ENCODE data around the gene MAGEA8.
"Not testable (repeated sequence)": the region's sequence is repeated elsewhere in the genome, so short reads cannot be mapped to it uniquely, and the experiment has no call there.

The MAGEA8 gene

DNA sequence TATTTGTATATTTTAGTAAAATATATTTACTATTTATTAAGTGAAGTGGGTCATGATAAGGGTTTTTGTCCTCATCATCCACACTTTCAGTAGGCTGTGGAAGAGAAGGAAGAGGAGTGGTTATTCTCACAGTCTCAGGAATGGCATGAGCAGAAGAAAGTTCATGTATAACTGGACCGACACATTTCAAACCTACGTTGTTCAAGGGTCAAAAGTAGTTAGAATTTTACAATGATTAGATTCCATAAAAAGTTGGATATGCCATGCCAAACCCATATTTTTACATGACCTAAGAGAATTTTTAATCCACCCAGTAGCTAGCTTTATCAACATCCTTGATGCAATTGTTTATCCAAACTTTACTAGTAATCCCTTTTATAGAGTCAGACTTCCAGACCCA, 15.6 kb upstream of the MAGEA8 start:
- Histone ChIP-seq H3K4me1 (ENCODE audit: insufficient read depth, low read length) (no peaks in the 10 kb centered on the region), H2AFZ (ENCODE audit: low read depth, low read length) (no peak overlapping the region), H3K27me3 (ENCODE audit: insufficient read depth, low read length) (no peaks in the 10 kb centered on the region), H3K36me3 (ENCODE audit: insufficient read depth, low read length) (no peaks in the 10 kb centered on the region), H3K4me3 (ENCODE audit: low read length) (no peak overlapping the region), H3K9me3 (ENCODE audit: low read length) (no peaks in the 10 kb centered on the region)

DNA sequence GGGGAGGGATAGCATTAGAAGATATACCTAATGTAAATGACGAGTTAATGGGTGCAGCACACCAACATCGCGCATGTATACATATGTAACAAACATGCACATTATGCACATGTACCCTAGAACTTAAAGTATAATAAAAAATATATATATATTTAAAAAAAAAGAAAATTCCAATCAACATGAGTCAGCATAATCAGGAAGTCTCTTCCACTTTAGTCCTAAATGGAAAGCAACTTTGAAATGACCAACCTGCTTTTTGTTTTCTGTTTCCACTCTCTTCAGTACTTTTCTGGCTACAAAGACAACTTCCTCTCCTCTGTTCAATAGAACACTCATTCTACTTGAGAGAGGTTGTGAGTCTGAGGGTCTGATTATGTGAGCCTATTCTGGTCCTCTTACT, 13.5 kb upstream of the MAGEA8 start:
- no peaks in the 10 kb centered on the region for H3K36me3 ChIP-seq (ENCODE audit: insufficient read depth, low read length)
- no peak overlapping the region for H2AFZ ChIP-seq (ENCODE audit: low read depth, low read length)
- H3K4me3 ChIP-seq (ENCODE audit: low read length) = no peak overlapping the region
- H3K9me3 ChIP-seq (ENCODE audit: low read length) = no peaks in the 10 kb centered on the region
- no peaks in the 10 kb centered on the region for H3K27me3 ChIP-seq (ENCODE audit: insufficient read depth, low read length)
- no peaks in the 10 kb centered on the region for H3K4me1 ChIP-seq (ENCODE audit: insufficient read depth, low read length)

DNA sequence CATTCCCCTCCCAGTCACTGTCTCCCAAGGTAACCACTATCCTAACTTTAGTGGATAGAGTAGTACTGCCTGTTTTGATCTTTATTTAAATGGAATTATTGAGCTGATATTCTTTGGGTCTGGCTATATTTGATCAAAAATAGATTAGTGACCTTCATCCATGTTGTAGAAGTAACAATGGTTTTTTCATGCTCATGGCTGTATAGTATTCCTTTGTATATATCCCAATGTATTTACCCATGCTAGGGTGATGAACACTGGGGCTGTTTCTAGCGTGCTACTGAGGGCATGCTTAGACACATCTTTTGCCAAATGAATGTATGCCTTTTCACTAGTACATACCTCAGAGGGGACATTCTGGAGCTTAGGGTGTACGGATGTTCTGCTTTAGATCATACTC, 10.1 kb upstream of the MAGEA8 start:
- Histone ChIP-seq H3K36me3 (ENCODE audit: insufficient read depth, low read length) (no peaks in the 10 kb centered on the region), H2AFZ (ENCODE audit: low read depth, low read length) (no peak overlapping the region), H3K4me1 (ENCODE audit: insufficient read depth, low read length) (no peaks in the 10 kb centered on the region), H3K9me3 (ENCODE audit: low read length) (no peaks in the 10 kb centered on the region), H3K4me3 (ENCODE audit: low read length) (no peak overlapping the region), H3K27me3 (ENCODE audit: insufficient read depth, low read length) (no peaks in the 10 kb centered on the region)

DNA sequence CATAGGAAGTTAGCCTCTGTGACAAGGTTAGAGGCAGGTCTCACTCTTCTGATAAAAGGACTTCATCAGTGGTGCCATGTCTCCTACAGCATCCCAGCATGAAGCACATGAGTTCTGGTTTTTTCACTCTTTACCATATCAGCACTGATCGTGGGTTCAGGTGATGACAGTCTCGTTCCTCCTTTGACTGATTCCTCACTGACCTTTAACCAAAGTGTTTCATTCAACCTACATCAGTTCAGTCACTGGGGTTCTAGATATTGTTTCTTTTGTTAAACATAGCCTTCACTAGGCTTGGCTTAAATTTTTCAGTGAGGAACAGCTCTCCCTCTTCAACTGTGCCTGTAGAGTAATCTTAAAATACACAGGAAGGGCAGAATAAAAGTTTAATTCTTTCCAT, 9.6 kb upstream of the MAGEA8 start:
- no peaks in the 10 kb centered on the region for H3K9me3 ChIP-seq (ENCODE audit: low read length)
- H3K4me1 ChIP-seq (ENCODE audit: insufficient read depth, low read length) = no peaks in the 10 kb centered on the region
- no peak overlapping the region for H3K4me3 ChIP-seq (ENCODE audit: low read length)
- no peak overlapping the region for H2AFZ ChIP-seq (ENCODE audit: low read depth, low read length)
- H3K27me3 ChIP-seq (ENCODE audit: insufficient read depth, low read length) = no peaks in the 10 kb centered on the region
- H3K36me3 ChIP-seq (ENCODE audit: insufficient read depth, low read length) = no peaks in the 10 kb centered on the region

DNA sequence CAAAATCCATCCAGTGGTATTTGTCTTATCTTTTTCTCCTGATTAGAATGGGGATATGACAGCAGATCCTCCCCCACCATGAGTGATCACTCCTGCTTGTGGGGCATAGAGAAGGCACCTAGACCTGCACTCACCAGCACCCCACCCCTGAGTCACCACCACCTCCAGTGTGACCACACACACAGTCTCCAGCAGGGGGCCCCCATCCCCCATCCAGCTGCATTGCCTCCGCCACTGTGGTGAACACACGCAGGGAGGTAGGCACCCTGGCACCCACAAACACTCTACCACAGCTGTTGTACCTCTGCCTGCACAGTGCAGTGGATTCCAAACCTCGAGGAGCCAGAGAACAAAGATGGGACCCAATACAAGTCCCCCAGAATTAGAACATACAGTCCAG, 9.0 kb upstream of the MAGEA8 start:
- H3K4me3 ChIP-seq (ENCODE audit: low read length) = no peak overlapping the region
- H3K36me3 ChIP-seq (ENCODE audit: insufficient read depth, low read length) = no peaks in the 10 kb centered on the region
- H2AFZ ChIP-seq (ENCODE audit: low read depth, low read length) = no peak overlapping the region
- H3K9me3 ChIP-seq (ENCODE audit: low read length) = no peaks in the 10 kb centered on the region
- H3K27me3 ChIP-seq (ENCODE audit: insufficient read depth, low read length) = no peaks in the 10 kb centered on the region
- no peaks in the 10 kb centered on the region for H3K4me1 ChIP-seq (ENCODE audit: insufficient read depth, low read length)

DNA sequence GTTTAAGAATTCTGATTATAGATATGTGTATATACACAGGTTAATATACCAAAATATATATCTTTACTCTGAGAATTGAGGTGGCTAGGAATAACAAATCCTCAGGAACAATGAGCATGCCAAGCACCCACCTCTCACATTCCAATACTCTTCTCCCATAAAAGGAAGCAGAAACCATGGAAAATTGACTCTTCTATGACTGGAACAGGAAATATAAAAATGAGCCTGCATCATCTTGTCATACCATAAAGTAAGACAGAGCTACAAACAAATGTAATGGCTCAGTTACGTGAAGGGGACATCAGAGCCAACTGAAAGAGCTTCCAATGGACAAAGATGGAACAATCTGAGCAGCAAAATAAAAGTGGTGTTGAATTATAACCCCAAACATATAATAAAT, 3.8 kb upstream of the MAGEA8 start:
- no peaks in the 10 kb centered on the region for H3K4me1 ChIP-seq (ENCODE audit: insufficient read depth, low read length)
- no peak overlapping the region for H2AFZ ChIP-seq (ENCODE audit: low read depth, low read length)
- no peaks in the 10 kb centered on the region for H3K36me3 ChIP-seq (ENCODE audit: insufficient read depth, low read length)
- no peak overlapping the region for H3K4me3 ChIP-seq (ENCODE audit: low read length)
- no peaks in the 10 kb centered on the region for H3K27me3 ChIP-seq (ENCODE audit: insufficient read depth, low read length)
- no peaks in the 10 kb centered on the region for H3K9me3 ChIP-seq (ENCODE audit: low read length)

DNA sequence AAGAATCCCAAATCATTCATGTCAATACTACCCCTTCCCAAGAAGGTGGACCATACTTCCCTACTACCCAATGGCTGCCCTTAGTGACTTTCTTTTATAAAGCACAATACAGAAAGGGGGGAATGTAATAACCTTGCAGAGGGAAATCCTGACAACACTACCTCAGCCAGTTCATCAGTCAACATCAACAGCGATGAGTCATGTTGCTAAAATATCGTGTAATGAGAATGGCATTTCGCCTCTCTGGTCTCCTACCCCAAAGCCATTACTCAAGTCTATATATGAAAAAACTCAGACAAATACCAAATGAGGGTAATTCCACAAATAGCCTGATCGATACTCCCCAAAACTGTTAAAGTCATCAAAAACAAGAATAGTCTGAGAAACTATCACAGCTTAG, 3.3 kb upstream of the MAGEA8 start:
- Histone ChIP-seq H2AFZ (ENCODE audit: low read depth, low read length) (no peak overlapping the region), H3K36me3 (ENCODE audit: insufficient read depth, low read length) (no peaks in the 10 kb centered on the region), H3K4me3 (ENCODE audit: low read length) (no peak overlapping the region), H3K4me1 (ENCODE audit: insufficient read depth, low read length) (no peaks in the 10 kb centered on the region), H3K27me3 (ENCODE audit: insufficient read depth, low read length) (no peaks in the 10 kb centered on the region), H3K9me3 (ENCODE audit: low read length) (no peaks in the 10 kb centered on the region)

DNA sequence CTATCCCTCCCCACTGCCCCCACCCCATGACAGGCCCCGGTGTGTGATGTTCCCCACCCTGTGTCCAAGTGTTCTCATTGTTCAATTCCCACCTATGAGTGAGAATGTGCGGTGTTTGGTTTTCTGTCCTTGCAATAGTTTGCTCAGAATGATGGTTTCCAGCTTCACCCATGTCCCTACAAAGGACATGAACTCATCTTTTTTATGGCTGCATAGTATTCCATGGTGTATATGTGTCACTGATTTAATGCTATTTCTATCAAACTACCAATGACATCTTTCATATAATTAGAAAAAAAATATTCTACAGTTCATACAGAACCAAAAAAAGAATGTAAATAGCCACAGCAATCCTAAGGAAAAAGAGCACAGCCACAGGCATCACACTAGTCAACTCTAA, 9.8 kb downstream of the MAGEA8 start:
- not testable (repeated sequence) for H3K27me3 ChIP-seq (ENCODE audit: insufficient read depth, low read length); H3K4me3 ChIP-seq (ENCODE audit: low read length); H3K4me1 ChIP-seq (ENCODE audit: insufficient read depth, low read length); H3K9me3 ChIP-seq (ENCODE audit: low read length); H2AFZ ChIP-seq (ENCODE audit: low read depth, low read length); H3K36me3 ChIP-seq (ENCODE audit: insufficient read depth, low read length)

DNA sequence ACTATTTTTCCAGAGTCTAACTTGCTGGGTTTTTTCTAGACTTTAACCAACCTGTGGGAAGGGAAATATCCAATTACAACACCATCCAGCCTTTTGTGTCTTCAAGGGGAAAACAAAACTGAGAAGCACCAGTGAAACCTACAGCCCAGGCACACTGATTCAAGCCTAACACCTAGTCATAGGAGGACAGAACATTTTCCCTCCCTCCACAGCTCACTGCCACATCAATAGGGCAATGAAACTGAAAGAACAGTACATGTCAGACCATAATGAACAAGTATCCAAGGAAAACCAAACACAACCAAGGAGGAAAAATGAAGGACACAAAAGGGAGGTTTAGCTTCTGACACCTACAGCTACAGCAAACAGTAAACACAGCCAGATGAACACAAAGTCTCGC, 17.6 kb downstream of the MAGEA8 start:
- Histone ChIP-seq H3K4me1 (ENCODE audit: insufficient read depth, low read length) (no peaks in the 10 kb centered on the region), H3K27me3 (ENCODE audit: insufficient read depth, low read length) (no peaks in the 10 kb centered on the region), H3K4me3 (ENCODE audit: low read length) (no peak overlapping the region), H3K9me3 (ENCODE audit: low read length) (peaks cover 2% of the 10 kb centered on the region), H2AFZ (ENCODE audit: low read depth, low read length) (no peak overlapping the region), H3K36me3 (ENCODE audit: insufficient read depth, low read length) (no peaks in the 10 kb centered on the region)

DNA sequence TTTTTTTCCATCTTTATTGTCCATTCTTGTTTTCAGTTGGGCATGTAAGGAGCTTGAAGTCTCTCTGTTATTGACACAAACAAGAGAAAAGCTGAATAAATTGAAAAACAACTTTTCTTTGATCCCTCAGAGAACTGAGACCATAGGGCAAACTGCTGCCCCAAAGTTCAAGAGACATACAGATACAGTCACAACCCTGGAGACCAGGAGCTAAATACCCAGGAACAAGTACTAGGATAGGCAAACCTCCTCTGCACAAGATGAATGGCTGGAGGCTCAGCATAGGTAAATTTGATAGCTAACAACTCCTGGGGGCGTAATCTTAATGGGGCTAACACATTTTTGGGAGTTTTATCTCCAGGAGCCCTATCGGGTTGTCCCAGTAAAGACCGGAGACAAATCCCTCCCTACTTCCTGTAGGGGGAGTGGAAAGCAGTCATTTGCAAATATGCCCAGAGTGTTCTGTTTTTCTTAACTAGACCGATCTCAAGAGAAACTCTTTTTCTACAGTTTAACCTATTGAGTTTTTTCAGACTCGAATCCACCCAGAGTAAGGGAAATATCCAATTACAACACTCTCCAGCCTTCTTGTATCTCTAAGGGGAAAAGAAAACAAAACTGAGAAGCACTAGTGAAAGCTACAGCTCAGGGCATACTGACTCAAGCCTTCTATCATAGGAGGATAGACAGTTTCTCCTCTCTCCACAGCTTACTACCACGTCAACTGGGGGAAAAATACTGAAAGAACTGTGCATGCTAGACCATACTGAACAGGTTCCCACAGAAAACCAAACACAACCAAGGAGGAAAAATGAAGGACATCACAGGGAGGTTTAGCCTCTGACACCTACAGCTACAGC, 23.1 kb downstream of the MAGEA8 start:
- H3K4me1 ChIP-seq (ENCODE audit: insufficient read depth, low read length) = no peaks in the 10 kb centered on the region

DNA sequence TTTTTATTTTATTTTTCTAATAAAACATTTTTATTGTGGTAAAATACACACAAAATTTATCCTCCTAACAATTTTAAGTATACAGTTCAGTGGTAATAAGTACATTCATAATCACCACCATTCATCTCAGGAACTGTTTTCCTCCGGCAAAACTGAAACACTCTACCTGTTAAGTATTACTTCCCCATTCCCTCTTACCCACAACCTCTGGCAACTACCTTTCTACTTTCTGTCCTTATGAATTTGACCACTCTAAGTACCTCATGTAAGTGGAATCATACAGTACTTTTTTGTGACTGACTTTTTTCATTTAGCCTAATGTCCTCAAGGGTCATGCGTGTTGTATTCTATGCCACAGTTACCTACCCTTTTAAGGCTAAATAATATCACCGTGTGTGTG, 27.3 kb downstream of the MAGEA8 start:
- no peak overlapping the region for H2AFZ ChIP-seq (ENCODE audit: low read depth, low read length)
- H3K9me3 ChIP-seq (ENCODE audit: low read length) = no peaks in the 10 kb centered on the region
- no peak overlapping the region for H3K4me3 ChIP-seq (ENCODE audit: low read length)
- H3K4me1 ChIP-seq (ENCODE audit: insufficient read depth, low read length) = no peaks in the 10 kb centered on the region
- H3K27me3 ChIP-seq (ENCODE audit: insufficient read depth, low read length) = no peaks in the 10 kb centered on the region
- H3K36me3 ChIP-seq (ENCODE audit: insufficient read depth, low read length) = no peaks in the 10 kb centered on the region

More for the DNA sequence above, 23.1 kb downstream of the MAGEA8 start:
- Histone ChIP-seq H3K27me3 (ENCODE audit: insufficient read depth, low read length) (no peaks in the 10 kb centered on the region), H3K36me3 (ENCODE audit: insufficient read depth, low read length) (no peaks in the 10 kb centered on the region), H3K4me3 (ENCODE audit: low read length) (no peak overlapping the region), H3K9me3 (ENCODE audit: low read length) (no peaks in the 10 kb centered on the region), H2AFZ (ENCODE audit: low read depth, low read length) (no peak overlapping the region)

DNA sequence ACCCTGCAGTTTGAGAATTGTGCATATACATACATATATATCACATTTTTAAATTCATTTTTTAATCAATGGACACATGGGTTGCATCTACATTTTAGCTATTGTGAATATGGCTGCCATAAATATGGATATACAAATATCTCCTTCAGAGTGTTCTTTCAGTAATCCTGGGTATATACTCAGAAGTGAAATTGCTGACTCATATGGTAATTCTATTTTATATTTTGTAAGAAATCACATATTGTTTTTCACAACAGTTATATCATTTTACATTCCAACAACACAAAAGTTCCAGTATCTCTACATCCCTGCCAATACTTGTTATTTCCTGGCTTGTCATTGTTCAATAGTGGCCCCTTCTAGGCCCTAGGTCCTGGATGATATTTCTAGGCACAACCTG, 27.7 kb downstream of the MAGEA8 start:
- no peaks in the 10 kb centered on the region for H3K27me3 ChIP-seq (ENCODE audit: insufficient read depth, low read length)
- H3K36me3 ChIP-seq (ENCODE audit: insufficient read depth, low read length) = no peaks in the 10 kb centered on the region
- no peaks in the 10 kb centered on the region for H3K4me1 ChIP-seq (ENCODE audit: insufficient read depth, low read length)
- H3K9me3 ChIP-seq (ENCODE audit: low read length) = no peaks in the 10 kb centered on the region
- H3K4me3 ChIP-seq (ENCODE audit: low read length) = no peak overlapping the region
- no peak overlapping the region for H2AFZ ChIP-seq (ENCODE audit: low read depth, low read length)

DNA sequence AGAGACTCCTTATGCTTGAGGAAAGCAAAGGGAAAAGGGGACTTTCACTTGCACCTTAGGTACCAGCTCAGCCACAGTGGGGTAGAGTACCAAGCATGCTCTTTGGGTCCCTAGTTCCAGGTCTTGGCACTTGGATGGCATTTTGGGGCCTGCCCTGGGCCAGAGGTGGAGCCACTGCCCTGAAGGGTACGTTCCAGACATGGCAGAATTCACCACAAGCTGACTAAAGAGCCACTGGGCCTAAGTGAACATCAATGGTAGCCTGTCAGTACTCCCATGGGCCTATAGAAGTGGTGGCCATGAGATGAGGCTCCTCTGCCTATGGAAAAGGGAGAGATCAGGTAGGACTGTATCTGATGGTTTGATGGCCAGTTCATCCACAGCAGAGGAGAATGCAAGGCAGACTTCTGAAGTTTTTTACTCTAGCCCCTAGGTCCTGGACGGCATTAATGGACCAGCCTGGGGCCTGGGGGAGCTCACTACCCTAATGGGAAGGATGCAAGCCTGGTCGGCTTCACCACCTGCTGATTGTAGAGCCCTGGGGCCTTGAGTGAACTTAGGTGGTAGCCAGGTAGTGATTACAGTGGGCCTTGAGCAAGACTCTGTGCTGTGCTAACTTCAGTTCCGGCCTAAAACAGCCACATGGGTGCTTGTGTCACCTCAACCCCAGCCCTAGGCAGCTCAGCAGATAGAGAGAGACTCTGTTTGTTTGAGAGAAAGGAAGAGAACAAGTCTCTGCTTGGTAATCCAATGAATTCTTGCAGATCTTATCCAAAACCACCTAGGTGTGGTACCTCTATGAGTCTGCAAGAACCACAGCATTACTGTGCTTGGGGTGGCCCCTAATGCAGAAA, 28.6 kb downstream of the MAGEA8 start:
- no peak overlapping the region for H2AFZ ChIP-seq (ENCODE audit: low read depth, low read length)
- H3K36me3 ChIP-seq (ENCODE audit: insufficient read depth, low read length) = no peaks in the 10 kb centered on the region

More for the DNA sequence above, 28.6 kb downstream of the MAGEA8 start:
- Histone ChIP-seq H3K4me3 (ENCODE audit: low read length) (no peak overlapping the region), H3K27me3 (ENCODE audit: insufficient read depth, low read length) (no peaks in the 10 kb centered on the region), H3K4me1 (ENCODE audit: insufficient read depth, low read length) (no peaks in the 10 kb centered on the region), H3K9me3 (ENCODE audit: low read length) (no peaks in the 10 kb centered on the region)

Measured in neuron (in vitro differentiated cells).